Measurements from ENCODE around the gene CD200R1.

Gene CD200R1

GRCh38 chr3:113019182-113020137 lies 44.6 kb upstream of the CD200R1 start (continued):
- no peak for TF ChIP-seq ZNF530 (tag by site-specific recombination; IDR thresholded peaks at IDR 0.05; ENCODE audit: low read depth)
- no peak for TF ChIP-seq ZNF248 (tag by site-specific recombination; IDR thresholded peaks at IDR 0.05)
- TF ChIP-seq ZBTB20 (tag by site-specific recombination; IDR thresholded peaks at IDR 0.05), result peak; percentile 98
- no peak for TF ChIP-seq ZFP3 (tag by site-specific recombination; IDR thresholded peaks at IDR 0.05; ENCODE audit: low read depth)
- TF ChIP-seq ZNF785 (tag by site-specific recombination; IDR thresholded peaks at IDR 0.05), result no peak
- TF ChIP-seq, protein P1, sequence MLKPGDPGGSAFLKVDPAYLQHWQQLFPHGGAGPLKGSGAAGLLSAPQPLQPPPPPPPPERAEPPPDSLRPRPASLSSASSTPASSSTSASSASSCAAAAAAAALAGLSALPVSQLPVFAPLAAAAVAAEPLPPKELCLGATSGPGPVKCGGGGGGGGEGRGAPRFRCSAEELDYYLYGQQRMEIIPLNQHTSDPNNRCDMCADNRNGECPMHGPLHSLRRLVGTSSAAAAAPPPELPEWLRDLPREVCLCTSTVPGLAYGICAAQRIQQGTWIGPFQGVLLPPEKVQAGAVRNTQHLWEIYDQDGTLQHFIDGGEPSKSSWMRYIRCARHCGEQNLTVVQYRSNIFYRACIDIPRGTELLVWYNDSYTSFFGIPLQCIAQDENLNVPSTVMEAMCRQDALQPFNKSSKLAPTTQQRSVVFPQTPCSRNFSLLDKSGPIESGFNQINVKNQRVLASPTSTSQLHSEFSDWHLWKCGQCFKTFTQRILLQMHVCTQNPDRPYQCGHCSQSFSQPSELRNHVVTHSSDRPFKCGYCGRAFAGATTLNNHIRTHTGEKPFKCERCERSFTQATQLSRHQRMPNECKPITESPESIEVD (tag by site-specific recombination; IDR thresholded peaks at IDR 0.05), result no peak
- no peak for TF ChIP-seq ZNF184 (tag by site-specific recombination; IDR thresholded peaks at IDR 0.05)
- TF ChIP-seq ZNF433 (tag by site-specific recombination; IDR thresholded peaks at IDR 0.05; ENCODE audit: low read depth), result no peak
- no peak for TF ChIP-seq ZFP41 (tag by site-specific recombination; IDR thresholded peaks at IDR 0.05; ENCODE audit: borderline replicate concordance)
- no peak for TF ChIP-seq REPIN1 (tag by site-specific recombination; IDR thresholded peaks at IDR 0.05; ENCODE audit: low read depth)
- TF ChIP-seq TCF7L2 (IDR thresholded peaks at IDR 0.05; ENCODE audit: borderline replicate concordance, low read depth, low read length), result no peak
- TF ChIP-seq ZNF791 (tag by site-specific recombination; IDR thresholded peaks at IDR 0.05), result no peak
- no peak for TF ChIP-seq ZBTB17 (tag by site-specific recombination; IDR thresholded peaks at IDR 0.05)
- TF ChIP-seq PATZ1 (tag by site-specific recombination; IDR thresholded peaks at IDR 0.05), result peak; percentile 93
- no peak for TF ChIP-seq ZBTB44 (tag by site-specific recombination; IDR thresholded peaks at IDR 0.05)
- TF ChIP-seq MYNN (tag by site-specific recombination; IDR thresholded peaks at IDR 0.05; ENCODE audit: borderline replicate concordance), result no peak
- TF ChIP-seq ZNF266 (tag by site-specific recombination; IDR thresholded peaks at IDR 0.05; ENCODE audit: low read depth), result no peak
- TF ChIP-seq GLIS1 (tag by site-specific recombination; IDR thresholded peaks at IDR 0.05), result no peak; the same call in 1 of the 2 replicates
- TF ChIP-seq ZNF747 (tag by site-specific recombination; IDR thresholded peaks at IDR 0.05), result no peak
- TF ChIP-seq, protein P2, sequence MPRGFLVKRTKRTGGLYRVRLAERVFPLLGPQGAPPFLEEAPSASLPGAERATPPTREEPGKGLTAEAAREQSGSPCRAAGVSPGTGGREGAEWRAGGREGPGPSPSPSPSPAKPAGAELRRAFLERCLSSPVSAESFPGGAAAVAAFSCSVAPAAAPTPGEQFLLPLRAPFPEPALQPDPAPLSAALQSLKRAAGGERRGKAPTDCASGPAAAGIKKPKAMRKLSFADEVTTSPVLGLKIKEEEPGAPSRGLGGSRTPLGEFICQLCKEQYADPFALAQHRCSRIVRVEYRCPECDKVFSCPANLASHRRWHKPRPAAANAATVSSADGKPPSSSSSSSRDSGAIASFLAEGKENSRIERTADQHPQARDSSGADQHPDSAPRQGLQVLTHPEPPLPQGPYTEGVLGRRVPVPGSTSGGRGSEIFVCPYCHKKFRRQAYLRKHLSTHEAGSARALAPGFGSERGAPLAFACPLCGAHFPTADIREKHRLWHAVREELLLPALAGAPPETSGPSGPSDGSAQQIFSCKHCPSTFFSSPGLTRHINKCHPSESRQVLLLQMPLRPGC (tag by site-specific recombination; IDR thresholded peaks at IDR 0.05), result 0 out of 2 replicates have a peak, but pooled peaks have one; percentile 57
- no peak for TF ChIP-seq ZNF214 (tag by site-specific recombination; IDR thresholded peaks at IDR 0.05; ENCODE audit: borderline replicate concordance)
- TF ChIP-seq PRDM4 (tag by site-specific recombination; IDR thresholded peaks at IDR 0.05), result no peak
- TF ChIP-seq ZNF654 (tag by site-specific recombination; IDR thresholded peaks at IDR 0.05; ENCODE audit: low read depth), result no peak
- no peak for TF ChIP-seq KLF7 (tag by site-specific recombination; IDR thresholded peaks at IDR 0.05; ENCODE audit: borderline replicate concordance)
- TF ChIP-seq, protein P3, sequence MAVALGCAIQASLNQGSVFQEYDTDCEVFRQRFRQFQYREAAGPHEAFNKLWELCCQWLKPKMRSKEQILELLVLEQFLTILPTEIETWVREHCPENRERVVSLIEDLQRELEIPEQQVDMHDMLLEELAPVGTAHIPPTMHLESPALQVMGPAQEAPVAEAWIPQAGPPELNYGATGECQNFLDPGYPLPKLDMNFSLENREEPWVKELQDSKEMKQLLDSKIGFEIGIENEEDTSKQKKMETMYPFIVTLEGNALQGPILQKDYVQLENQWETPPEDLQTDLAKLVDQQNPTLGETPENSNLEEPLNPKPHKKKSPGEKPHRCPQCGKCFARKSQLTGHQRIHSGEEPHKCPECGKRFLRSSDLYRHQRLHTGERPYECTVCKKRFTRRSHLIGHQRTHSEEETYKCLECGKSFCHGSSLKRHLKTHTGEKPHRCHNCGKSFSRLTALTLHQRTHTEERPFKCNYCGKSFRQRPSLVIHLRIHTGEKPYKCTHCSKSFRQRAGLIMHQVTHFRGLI (tag by site-specific recombination; IDR thresholded peaks at IDR 0.05), result no peak
- TF ChIP-seq, protein P4, sequence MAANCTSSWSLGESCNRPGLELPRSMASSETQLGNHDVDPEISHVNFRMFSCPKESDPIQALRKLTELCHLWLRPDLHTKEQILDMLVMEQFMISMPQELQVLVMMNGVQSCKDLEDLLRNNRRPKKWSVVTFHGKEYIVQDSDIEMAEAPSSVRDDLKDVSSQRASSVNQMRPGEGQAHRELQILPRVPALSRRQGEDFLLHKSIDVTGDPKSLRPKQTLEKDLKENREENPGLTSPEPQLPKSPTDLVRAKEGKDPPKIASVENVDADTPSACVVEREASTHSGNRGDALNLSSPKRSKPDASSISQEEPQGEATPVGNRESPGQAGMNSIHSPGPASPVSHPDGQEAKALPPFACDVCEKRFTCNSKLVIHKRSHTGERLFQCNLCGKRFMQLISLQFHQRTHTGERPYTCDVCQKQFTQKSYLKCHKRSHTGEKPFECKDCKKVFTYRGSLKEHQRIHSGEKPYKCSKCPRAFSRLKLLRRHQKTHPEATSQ (tag by site-specific recombination; IDR thresholded peaks at IDR 0.05), result no peak
